Measurements from ENCODE around the gene NHS. TPM values are rescaled to one million over a fixed set of nuclear protein-coding genes. Genes with fewer than 3 reads are reported as not detected.
"Not testable (repeated sequence)": the region's sequence is repeated elsewhere in the genome, so short reads cannot be mapped to it uniquely, and the experiment has no call there.

NHS gene
- total RNA-seq, 4 donors from 2014 or later = 0.88 to 9.1 (median 2.5) TPM

DNA sequence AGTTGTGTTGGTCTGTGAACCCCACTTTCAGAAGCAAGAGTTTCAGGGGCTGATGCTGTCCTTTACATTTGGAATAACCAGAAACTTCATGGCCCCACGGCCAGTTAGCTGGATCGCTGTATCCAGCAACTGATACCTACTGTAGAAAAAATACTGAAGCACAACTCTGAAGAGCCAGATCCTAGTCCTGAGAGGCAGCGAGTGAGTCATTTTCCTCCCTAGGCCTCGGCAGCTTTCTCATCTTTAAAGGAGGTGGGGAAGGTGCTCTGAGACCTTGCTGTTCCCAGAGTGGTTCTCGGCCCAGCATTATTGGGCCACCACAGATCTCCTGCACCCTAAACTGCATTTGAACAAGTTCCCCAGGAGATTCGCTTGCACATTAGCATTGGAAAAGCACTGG is 63.2 kb downstream of the NHS start:
- no peak overlapping the region for H3K4me3 ChIP-seq
- no peaks in the 10 kb centered on the region for H3K9me3 ChIP-seq
- no peak for DNase-seq
- no peaks in the 10 kb centered on the region for H3K27me3 ChIP-seq
- TF ChIP-seq, protein P1, sequence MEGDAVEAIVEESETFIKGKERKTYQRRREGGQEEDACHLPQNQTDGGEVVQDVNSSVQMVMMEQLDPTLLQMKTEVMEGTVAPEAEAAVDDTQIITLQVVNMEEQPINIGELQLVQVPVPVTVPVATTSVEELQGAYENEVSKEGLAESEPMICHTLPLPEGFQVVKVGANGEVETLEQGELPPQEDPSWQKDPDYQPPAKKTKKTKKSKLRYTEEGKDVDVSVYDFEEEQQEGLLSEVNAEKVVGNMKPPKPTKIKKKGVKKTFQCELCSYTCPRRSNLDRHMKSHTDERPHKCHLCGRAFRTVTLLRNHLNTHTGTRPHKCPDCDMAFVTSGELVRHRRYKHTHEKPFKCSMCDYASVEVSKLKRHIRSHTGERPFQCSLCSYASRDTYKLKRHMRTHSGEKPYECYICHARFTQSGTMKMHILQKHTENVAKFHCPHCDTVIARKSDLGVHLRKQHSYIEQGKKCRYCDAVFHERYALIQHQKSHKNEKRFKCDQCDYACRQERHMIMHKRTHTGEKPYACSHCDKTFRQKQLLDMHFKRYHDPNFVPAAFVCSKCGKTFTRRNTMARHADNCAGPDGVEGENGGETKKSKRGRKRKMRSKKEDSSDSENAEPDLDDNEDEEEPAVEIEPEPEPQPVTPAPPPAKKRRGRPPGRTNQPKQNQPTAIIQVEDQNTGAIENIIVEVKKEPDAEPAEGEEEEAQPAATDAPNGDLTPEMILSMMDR (IDR thresholded peaks at IDR 0.05) = no peak
- TF ChIP-seq POLR2A (IDR thresholded peaks at IDR 0.05) = no peak
- no peaks in the 10 kb centered on the region for H3K4me1 ChIP-seq
- no peak overlapping the region for H3K27ac ChIP-seq
- no peaks in the 10 kb centered on the region for H3K36me3 ChIP-seq

DNA sequence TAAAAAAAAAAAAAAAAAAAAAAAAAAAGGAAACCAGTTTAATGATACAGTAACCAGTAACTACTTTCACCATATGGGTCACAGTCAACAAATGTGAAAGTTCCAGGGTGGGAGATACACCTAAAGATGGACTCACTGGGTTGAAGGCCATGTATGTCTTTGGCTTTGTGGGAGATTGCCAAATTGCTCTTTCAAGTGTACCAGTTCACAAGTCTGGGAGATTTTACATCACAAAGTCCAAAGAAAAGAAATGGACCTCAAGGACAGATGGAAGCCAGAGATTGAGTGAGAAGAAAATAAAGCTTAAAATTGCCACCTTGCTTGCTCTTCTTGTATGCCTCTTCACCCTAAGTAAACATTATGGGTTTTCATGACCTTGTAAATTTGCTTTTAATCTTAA is 65.3 kb downstream of the NHS start:
- no peaks in the 10 kb centered on the region for H3K9me3 ChIP-seq
- TF ChIP-seq, protein P1 (IDR thresholded peaks at IDR 0.05) = no peak
- no peak for TF ChIP-seq POLR2A (IDR thresholded peaks at IDR 0.05)
- H3K27me3 ChIP-seq = no peaks in the 10 kb centered on the region
- no peak overlapping the region for H3K27ac ChIP-seq
- H3K4me3 ChIP-seq = no peak overlapping the region
- no peaks in the 10 kb centered on the region for H3K4me1 ChIP-seq
- DNase-seq = no peak
- H3K36me3 ChIP-seq = no peaks in the 10 kb centered on the region

DNA sequence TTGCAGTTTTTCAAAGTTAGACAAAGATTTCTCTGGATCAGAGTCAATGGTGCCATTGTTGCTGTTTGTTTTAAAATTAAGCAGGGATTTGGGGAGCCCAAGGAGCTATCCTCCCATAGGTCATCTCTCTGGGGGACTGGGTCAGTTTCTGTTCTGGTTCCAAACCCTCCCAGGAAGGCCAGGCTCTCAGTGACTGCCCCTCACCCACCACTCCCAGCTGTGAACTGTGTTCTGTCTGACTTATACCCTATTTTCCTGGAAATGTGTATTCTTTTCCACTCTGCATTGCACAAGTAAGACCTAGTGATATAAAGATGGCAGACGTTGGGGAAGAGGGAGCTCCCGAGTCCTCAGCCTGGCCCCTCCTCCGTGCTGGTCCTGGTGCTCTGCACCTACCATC is 65.8 kb downstream of the NHS start:
- no peak for TF ChIP-seq POLR2A (IDR thresholded peaks at IDR 0.05)
- TF ChIP-seq, protein P1 (IDR thresholded peaks at IDR 0.05) = no peak
- no peaks in the 10 kb centered on the region for H3K9me3 ChIP-seq
- H3K27ac ChIP-seq = no peak overlapping the region
- H3K4me3 ChIP-seq = no peak overlapping the region
- H3K36me3 ChIP-seq = no peaks in the 10 kb centered on the region
- no peak for DNase-seq
- no peaks in the 10 kb centered on the region for H3K4me1 ChIP-seq
- H3K27me3 ChIP-seq = no peaks in the 10 kb centered on the region

DNA sequence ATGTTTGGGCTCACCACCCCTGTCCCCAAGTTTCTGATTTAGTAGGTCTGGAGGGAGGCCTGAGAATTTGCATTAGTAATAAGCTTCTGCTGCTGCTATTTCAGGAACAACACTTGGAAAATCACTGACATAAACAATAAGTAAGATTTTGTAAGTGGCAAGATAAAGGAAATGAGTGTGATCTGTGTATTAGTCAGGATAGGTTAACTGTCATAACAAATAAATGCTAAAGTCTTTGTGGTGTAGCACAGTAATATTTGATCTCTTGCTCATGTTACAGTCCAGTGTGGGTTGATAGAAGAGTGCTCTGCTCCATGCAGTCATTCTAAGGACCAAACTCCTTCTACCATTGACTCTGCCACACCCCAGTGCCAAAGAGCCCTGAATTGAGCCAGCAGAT is 67.0 kb downstream of the NHS start:
- H3K36me3 ChIP-seq = no peaks in the 10 kb centered on the region
- no peaks in the 10 kb centered on the region for H3K4me1 ChIP-seq
- no peak for TF ChIP-seq POLR2A (IDR thresholded peaks at IDR 0.05)
- TF ChIP-seq, protein P1 (IDR thresholded peaks at IDR 0.05) = no peak
- no peaks in the 10 kb centered on the region for H3K27me3 ChIP-seq
- no peak overlapping the region for H3K27ac ChIP-seq
- no peaks in the 10 kb centered on the region for H3K9me3 ChIP-seq
- no peak overlapping the region for H3K4me3 ChIP-seq
- DNase-seq = no peak

DNA sequence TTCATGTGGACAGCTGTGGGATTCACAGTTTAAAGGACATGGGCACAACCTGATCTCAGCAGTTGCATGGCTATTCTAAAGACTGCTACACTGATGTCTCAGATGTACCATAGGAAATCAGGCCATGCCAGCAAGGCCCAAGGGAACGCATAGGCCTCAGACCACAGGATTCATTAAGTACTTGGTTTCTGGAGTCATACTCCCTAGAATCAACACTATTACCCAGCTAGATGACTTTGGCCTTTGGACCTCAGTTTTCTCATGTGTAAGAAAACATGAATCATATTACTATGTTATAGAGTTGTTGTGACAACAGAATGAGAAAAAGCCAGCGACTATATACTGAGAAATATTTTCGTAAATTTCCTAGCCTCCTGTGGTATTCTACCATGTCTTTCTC is 67.9 kb downstream of the NHS start:
- Histone ChIP-seq H3K4me1 (no peaks in the 10 kb centered on the region), H3K27me3 (no peaks in the 10 kb centered on the region), H3K36me3 (no peaks in the 10 kb centered on the region), H3K9me3 (no peaks in the 10 kb centered on the region), H3K27ac (peak overlapping the region in 1 of 4 donors; percentile 32), H3K4me3 (no peak overlapping the region)
- TF ChIP-seq POLR2A (IDR thresholded peaks at IDR 0.05) = no peak
- TF ChIP-seq, protein P1 (IDR thresholded peaks at IDR 0.05) = no peak
- DNase-seq = no peak

DNA sequence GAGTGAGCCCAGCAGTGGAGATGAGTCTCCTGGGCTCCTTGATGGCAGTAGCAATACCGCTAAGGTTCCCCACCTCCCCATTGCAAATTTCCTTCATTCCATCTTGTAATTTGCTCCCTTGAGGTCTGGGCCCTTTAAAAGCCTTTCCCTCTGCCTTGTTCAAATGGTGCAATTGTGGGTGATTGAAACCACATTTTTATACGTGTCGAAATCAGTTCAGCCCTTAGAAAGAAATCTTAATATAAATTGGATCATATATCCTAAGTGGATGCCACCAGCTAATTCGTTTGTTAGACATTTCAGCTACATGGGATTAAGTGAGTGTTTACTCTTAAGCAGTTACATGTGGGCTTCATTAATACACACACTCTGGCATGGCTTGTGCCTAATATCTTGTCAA is 68.6 kb downstream of the NHS start:
- DNase-seq = no peak
- H3K27ac ChIP-seq = no peak overlapping the region
- no peaks in the 10 kb centered on the region for H3K4me1 ChIP-seq
- no peaks in the 10 kb centered on the region for H3K36me3 ChIP-seq
- TF ChIP-seq, protein P1 (IDR thresholded peaks at IDR 0.05) = no peak
- TF ChIP-seq POLR2A (IDR thresholded peaks at IDR 0.05) = no peak
- H3K4me3 ChIP-seq = no peak overlapping the region
- H3K27me3 ChIP-seq = no peaks in the 10 kb centered on the region
- H3K9me3 ChIP-seq = no peaks in the 10 kb centered on the region

DNA sequence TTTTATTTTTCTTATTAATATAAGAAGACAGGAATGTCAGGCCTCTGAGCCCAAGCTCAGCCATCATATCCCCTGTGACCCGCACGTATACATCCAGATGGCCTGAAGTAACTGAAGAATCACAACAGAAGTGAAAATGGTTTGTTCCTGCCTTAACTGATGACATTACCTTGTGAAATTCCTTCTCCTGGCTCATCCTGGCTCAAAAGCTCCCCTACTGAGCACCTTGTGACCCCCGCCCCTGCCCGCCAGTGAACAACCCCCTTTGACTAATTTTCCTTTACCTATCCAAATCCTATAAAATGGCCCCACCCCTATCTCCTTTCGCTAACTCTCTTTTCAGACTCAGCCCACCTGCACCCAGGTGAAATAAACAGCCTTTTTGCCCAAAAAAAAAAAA is 71.3 kb downstream of the NHS start:
- DNase-seq, H3K9me3 ChIP-seq, H3K4me1 ChIP-seq, H3K27ac ChIP-seq, H3K27me3 ChIP-seq, H3K4me3 ChIP-seq, H3K36me3 ChIP-seq: not testable (repeated sequence)
